Astrocyte of the spinal cord (primary cell): Measurements from ENCODE around the gene TMED1.
A peak's percentile ranks its signal among the peaks of the same experiment; 100 is the strongest.

ENCODE experiments used
- DNase-seq: peaks from one replicate; pipeline ENCODE4 v3.0.0; 2011; ENCODE audit warnings: low read depth, low spot score
- H3K4me3 ChIP-seq: 2 replicates; pipeline ENCODE4 v1.5.1; 2011; ENCODE audit warnings: low read depth, mild to moderate bottlenecking, low read length, moderate library complexity
- in situ Hi-C: cut with HindIII; loops from 2 replicates; pipeline ENCODE4 v1.10.0; 2017; ENCODE audit warnings: low sequenced_read_pairs
- TF ChIP-seq, protein P1 (sequence below): IDR thresholded peaks from 2 replicates; pipeline ENCODE4 v1.5.1; 2012; ENCODE audit warnings: low read depth, mild to moderate bottlenecking, low read length, inconsistent platforms

TMED1 gene

GRCh38 chr19:10820173-10820572 lies 15.8 kb downstream of the TMED1 start:
- no peak for DNase-seq
- TF ChIP-seq, protein P1, sequence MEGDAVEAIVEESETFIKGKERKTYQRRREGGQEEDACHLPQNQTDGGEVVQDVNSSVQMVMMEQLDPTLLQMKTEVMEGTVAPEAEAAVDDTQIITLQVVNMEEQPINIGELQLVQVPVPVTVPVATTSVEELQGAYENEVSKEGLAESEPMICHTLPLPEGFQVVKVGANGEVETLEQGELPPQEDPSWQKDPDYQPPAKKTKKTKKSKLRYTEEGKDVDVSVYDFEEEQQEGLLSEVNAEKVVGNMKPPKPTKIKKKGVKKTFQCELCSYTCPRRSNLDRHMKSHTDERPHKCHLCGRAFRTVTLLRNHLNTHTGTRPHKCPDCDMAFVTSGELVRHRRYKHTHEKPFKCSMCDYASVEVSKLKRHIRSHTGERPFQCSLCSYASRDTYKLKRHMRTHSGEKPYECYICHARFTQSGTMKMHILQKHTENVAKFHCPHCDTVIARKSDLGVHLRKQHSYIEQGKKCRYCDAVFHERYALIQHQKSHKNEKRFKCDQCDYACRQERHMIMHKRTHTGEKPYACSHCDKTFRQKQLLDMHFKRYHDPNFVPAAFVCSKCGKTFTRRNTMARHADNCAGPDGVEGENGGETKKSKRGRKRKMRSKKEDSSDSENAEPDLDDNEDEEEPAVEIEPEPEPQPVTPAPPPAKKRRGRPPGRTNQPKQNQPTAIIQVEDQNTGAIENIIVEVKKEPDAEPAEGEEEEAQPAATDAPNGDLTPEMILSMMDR: peak; percentile 40
- in situ Hi-C loops: no loop called here
- no peak overlapping the region for H3K4me3 ChIP-seq

GRCh38 chr19:10819124-10820060 lies 16.6 kb downstream of the TMED1 start:
- H3K4me3 ChIP-seq: no peak overlapping the region
- DNase-seq: no peak
- TF ChIP-seq, protein P1: no peak
- in situ Hi-C loops: no loop called here

GRCh38 chr19:10818301-10819123 lies 17.5 kb downstream of the TMED1 start:
- TF ChIP-seq, protein P1: no peak
- DNase-seq: no peak
- in situ Hi-C loops: no loop called here
- no peak overlapping the region for H3K4me3 ChIP-seq

- peak; percentile 83 for DNase-seq
- peak overlapping the region; percentile 48 for H3K4me3 ChIP-seq
Measured at GRCh38 chr19:10817291-10818038, 18.5 kb downstream of the TMED1 start.

DNA sequence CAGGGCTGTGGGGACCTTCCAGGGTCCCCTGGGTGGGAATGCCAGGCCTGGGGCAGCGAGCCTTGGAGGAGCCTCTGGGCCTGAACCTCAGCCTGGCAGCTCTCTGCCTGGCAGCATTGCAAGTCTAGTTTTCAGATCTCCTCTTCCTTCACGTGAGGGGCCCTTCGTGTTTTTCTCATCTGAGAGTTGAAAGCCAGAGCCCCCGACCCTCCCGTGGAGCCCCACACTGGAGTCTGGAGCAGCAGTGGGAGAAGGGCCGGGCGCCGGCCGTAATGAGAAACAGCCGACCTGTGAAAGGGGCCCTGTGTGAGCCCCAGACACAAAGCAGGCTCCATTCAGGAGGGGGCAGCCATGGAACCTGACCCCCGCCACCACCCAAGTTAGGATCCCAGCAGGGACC lies 19.3 kb downstream of the TMED1 start:
- no peak for DNase-seq
- H3K4me3 ChIP-seq: peak overlapping the region; percentile 48
- in situ Hi-C loops: no loop called here
- TF ChIP-seq, protein P1: no peak

More at GRCh38 chr19:10817291-10818038, 18.5 kb downstream of the TMED1 start:
- TF ChIP-seq, protein P1: no peak
- in situ Hi-C loops: no loop called here
